ENCODE measurements around the gene GPALPP1. TPM values are rescaled to one million over a fixed set of nuclear protein-coding genes. Genes with fewer than 3 reads are reported as not detected.

GPALPP1 gene
- total and polyA plus RNA-seq, 2 donors (not counting 1 experiment from before 2014, with no cell fraction given) = 21.7 to 37.7 TPM

DNA sequence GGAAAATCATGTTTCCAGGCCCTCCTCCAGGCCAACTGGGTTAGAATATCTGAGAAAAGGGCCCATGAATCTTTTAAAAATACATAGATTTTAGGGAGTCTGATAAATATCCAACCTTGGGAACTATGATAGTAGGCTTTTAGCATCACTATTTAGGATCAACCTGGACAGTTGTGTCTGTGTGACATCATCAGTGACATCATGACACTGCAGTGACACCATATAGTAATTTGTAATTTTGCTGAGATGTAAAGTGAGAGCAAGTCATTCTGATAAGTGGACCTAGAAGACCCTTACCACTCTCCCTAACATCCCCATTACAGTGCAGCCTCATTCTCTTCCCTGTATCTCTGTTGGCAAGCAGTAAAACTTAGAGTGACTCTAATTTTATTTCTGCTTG is 14.1 kb downstream of the GPALPP1 start:
- Histone ChIP-seq H3K36me3 (ENCODE audit: control insufficient read depth, insufficient read depth, low read length) (peaks cover 3% of the 10 kb centered on the region), H4K20me1 (ENCODE audit: control insufficient read depth, extremely low read depth, insufficient read depth, low read length) (no peaks in the 10 kb centered on the region), H3K4me3 (replicated peaks in 1 of 4; ENCODE audit: control extremely low read depth in 1 of 4, insufficient read depth in 1 of 4, low read depth in 3 of 4, low read length in 4 of 4) (no peak overlapping the region)

DNA sequence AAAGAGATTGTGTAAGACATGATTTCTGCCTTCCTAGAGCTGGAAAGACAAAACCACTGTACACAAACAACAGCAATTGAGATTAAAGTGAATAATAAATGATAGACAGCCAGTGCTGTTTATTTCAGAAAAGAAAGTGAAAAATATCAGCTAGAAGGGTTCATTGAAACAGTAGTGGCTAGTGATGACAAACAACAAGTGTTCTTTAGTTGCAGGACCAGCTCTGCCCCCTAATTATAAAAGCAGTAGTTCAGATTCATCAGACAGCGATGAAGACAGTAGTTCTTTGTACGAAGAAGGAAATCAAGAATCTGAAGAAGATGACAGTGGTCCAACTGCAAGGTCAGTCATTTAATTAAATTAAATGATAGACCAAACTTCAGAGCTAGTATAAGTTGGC is 14.8 kb downstream of the GPALPP1 start:
- Histone ChIP-seq H3K27me3 (ENCODE audit: control insufficient read depth, insufficient read depth, low read length) (no peaks in the 10 kb centered on the region), H3K4me3 (replicated peaks in 1 of 4; ENCODE audit: control extremely low read depth in 1 of 4, insufficient read depth in 1 of 4, low read depth in 3 of 4, low read length in 4 of 4) (no peak overlapping the region), H2AFZ (ENCODE audit: low read length) (no peak overlapping the region), H3K9ac (ENCODE audit: insufficient read depth, low read length) (no peak overlapping the region), H3K79me2 (ENCODE audit: control insufficient read depth, insufficient read depth, low read length) (no peaks in the 10 kb centered on the region), H3K9me3 (ENCODE audit: control insufficient read depth, insufficient read depth, low read depth, low read length) (no peaks in the 10 kb centered on the region), H3K36me3 (ENCODE audit: control insufficient read depth, insufficient read depth, low read length) (peaks cover 3% of the 10 kb centered on the region), H3K4me2 (ENCODE audit: extremely low read depth, insufficient read depth, low read length) (no peak overlapping the region), H3K4me1 (ENCODE audit: control insufficient read depth, extremely low read depth, insufficient read depth, low read length) (no peaks in the 10 kb centered on the region), H4K20me1 (ENCODE audit: control insufficient read depth, extremely low read depth, insufficient read depth, low read length) (no peaks in the 10 kb centered on the region), H3K27ac (ENCODE audit: insufficient read depth, low read length) (no peak overlapping the region)
- DNase-seq (ENCODE audit: low read depth in 2 of 2) = no peak
- TF ChIP-seq EZH2 (IDR thresholded peaks at IDR 0.05; ENCODE audit: low read length, missing control alignments) = no peak
- TF ChIP-seq, protein P1, sequence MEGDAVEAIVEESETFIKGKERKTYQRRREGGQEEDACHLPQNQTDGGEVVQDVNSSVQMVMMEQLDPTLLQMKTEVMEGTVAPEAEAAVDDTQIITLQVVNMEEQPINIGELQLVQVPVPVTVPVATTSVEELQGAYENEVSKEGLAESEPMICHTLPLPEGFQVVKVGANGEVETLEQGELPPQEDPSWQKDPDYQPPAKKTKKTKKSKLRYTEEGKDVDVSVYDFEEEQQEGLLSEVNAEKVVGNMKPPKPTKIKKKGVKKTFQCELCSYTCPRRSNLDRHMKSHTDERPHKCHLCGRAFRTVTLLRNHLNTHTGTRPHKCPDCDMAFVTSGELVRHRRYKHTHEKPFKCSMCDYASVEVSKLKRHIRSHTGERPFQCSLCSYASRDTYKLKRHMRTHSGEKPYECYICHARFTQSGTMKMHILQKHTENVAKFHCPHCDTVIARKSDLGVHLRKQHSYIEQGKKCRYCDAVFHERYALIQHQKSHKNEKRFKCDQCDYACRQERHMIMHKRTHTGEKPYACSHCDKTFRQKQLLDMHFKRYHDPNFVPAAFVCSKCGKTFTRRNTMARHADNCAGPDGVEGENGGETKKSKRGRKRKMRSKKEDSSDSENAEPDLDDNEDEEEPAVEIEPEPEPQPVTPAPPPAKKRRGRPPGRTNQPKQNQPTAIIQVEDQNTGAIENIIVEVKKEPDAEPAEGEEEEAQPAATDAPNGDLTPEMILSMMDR (conservative IDR thresholded peaks at IDR 0.05 in 1 of 2, IDR thresholded peaks at IDR 0.05 in 1 of 2; ENCODE audit: low read depth in 1 of 2, low read length in 2 of 2) = no peak

More for the DNA sequence above, 14.1 kb downstream of the GPALPP1 start:
- Histone ChIP-seq H3K79me2 (ENCODE audit: control insufficient read depth, insufficient read depth, low read length) (no peaks in the 10 kb centered on the region), H3K9me3 (ENCODE audit: control insufficient read depth, insufficient read depth, low read depth, low read length) (no peaks in the 10 kb centered on the region), H3K4me2 (ENCODE audit: extremely low read depth, insufficient read depth, low read length) (no peak overlapping the region), H3K27ac (ENCODE audit: insufficient read depth, low read length) (no peak overlapping the region), H3K27me3 (ENCODE audit: control insufficient read depth, insufficient read depth, low read length) (no peaks in the 10 kb centered on the region), H3K4me1 (ENCODE audit: control insufficient read depth, extremely low read depth, insufficient read depth, low read length) (no peaks in the 10 kb centered on the region), H2AFZ (ENCODE audit: low read length) (no peak overlapping the region), H3K9ac (ENCODE audit: insufficient read depth, low read length) (no peak overlapping the region)
- no peak for DNase-seq (ENCODE audit: low read depth in 2 of 2)
- no peak for TF ChIP-seq EZH2 (IDR thresholded peaks at IDR 0.05; ENCODE audit: low read length, missing control alignments)
- TF ChIP-seq, protein P1 (conservative IDR thresholded peaks at IDR 0.05 in 1 of 2, IDR thresholded peaks at IDR 0.05 in 1 of 2; ENCODE audit: low read depth in 1 of 2, low read length in 2 of 2) = no peak

DNA sequence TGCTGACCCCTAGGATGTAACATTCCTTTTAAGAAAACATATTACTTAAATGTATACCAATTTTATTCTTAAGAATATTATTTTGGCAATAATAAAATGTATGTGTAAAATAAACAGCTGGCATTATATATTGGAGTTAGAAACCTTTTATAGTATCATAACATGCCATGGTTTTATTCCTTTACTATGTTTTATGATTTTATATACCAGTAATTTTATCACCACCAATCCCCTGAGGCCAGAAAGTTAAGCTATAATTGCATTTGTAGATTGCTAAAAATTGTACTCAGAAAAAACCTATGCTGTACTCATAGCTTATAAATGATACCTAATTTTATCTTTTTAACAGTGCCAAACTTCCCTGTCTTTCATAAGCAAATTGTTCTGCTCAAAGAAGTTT is 17.9 kb downstream of the GPALPP1 start:
- no peak for TF ChIP-seq EZH2 (IDR thresholded peaks at IDR 0.05; ENCODE audit: low read length, missing control alignments)
- TF ChIP-seq, protein P1 (conservative IDR thresholded peaks at IDR 0.05 in 1 of 2, IDR thresholded peaks at IDR 0.05 in 1 of 2; ENCODE audit: low read depth in 1 of 2, low read length in 2 of 2) = no peak
- H4K20me1 ChIP-seq (ENCODE audit: control insufficient read depth, extremely low read depth, insufficient read depth, low read length) = no peaks in the 10 kb centered on the region
- DNase-seq (ENCODE audit: low read depth in 2 of 2) = no peak
- no peaks in the 10 kb centered on the region for H3K79me2 ChIP-seq (ENCODE audit: control insufficient read depth, insufficient read depth, low read length)
- no peaks in the 10 kb centered on the region for H3K27me3 ChIP-seq (ENCODE audit: control insufficient read depth, insufficient read depth, low read length)
- H3K36me3 ChIP-seq (ENCODE audit: control insufficient read depth, insufficient read depth, low read length) = peaks cover 3% of the 10 kb centered on the region
- no peak overlapping the region for H2AFZ ChIP-seq (ENCODE audit: low read length)
- H3K9ac ChIP-seq (ENCODE audit: insufficient read depth, low read length) = no peak overlapping the region
- H3K4me3 ChIP-seq (replicated peaks in 1 of 4; ENCODE audit: control extremely low read depth in 1 of 4, insufficient read depth in 1 of 4, low read depth in 3 of 4, low read length in 4 of 4) = no peak overlapping the region
- H3K4me1 ChIP-seq (ENCODE audit: control insufficient read depth, extremely low read depth, insufficient read depth, low read length) = no peaks in the 10 kb centered on the region
- no peak overlapping the region for H3K27ac ChIP-seq (ENCODE audit: insufficient read depth, low read length)
- H3K4me2 ChIP-seq (ENCODE audit: extremely low read depth, insufficient read depth, low read length) = no peak overlapping the region
- no peaks in the 10 kb centered on the region for H3K9me3 ChIP-seq (ENCODE audit: control insufficient read depth, insufficient read depth, low read depth, low read length)

Data from fibroblast of lung (primary cell).